Esophagus squamous epithelium (tissue), 4 donors: ENCODE results near the gene CDKN2B.

Source experiments
- POLR2A ChIP-seq, 4 donors: fragments of 450-650 bp; IDR thresholded peaks; one replicate each; pipeline ENCODE4 v1.6.1; 2017; ENCODE audit warnings: antibody characterized with exemption in 4 of 4, mild to moderate bottlenecking in 4 of 4, moderate library complexity in 3 of 4
- TF ChIP-seq, protein P1 (sequence below), 6 experiments: fragments of 450-650 bp in 4 of 6; fragments of 200-600 bp in 2 of 6; sonication (generic) in 2 of 6; IDR thresholded peaks; one replicate each; pipeline ENCODE4 v1.5.1; 2016 to 2019; ENCODE audit warnings: antibody characterized with exemption in 6 of 6, mild to moderate bottlenecking in 4 of 6, moderate library complexity in 4 of 6

DNA sequence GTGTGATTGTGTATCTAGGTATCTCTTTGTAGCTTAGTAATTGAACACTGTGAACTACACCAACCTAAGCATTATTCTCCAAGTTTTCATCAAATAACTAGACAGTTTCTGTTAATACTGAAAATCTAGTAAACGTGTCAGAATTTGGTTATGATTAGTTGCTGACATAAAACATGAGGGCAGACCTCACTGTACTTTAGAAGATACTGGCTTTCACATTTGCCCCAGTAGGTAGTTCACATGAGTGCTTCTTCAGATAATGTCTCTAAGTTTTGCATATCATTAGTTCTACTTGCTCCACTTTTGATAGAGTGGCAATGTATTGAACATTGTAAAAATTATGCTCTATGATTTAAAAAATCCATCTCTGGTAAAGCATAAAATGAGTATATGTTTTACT lies 7.1 kb downstream of the CDKN2B start:
- TF ChIP-seq, protein P1, sequence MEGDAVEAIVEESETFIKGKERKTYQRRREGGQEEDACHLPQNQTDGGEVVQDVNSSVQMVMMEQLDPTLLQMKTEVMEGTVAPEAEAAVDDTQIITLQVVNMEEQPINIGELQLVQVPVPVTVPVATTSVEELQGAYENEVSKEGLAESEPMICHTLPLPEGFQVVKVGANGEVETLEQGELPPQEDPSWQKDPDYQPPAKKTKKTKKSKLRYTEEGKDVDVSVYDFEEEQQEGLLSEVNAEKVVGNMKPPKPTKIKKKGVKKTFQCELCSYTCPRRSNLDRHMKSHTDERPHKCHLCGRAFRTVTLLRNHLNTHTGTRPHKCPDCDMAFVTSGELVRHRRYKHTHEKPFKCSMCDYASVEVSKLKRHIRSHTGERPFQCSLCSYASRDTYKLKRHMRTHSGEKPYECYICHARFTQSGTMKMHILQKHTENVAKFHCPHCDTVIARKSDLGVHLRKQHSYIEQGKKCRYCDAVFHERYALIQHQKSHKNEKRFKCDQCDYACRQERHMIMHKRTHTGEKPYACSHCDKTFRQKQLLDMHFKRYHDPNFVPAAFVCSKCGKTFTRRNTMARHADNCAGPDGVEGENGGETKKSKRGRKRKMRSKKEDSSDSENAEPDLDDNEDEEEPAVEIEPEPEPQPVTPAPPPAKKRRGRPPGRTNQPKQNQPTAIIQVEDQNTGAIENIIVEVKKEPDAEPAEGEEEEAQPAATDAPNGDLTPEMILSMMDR (IDR thresholded peaks at IDR 0.05), result no peak
- TF ChIP-seq POLR2A (IDR thresholded peaks at IDR 0.05), result no peak
